ENCODE results near the gene EEF1AKMT4. TPM values are rescaled to one million over a fixed set of nuclear protein-coding genes. Genes with fewer than 3 reads are reported as not detected.

The EEF1AKMT4 gene
- total and polyA plus RNA-seq, 10 of the 15 experiments (the other 5 are each of a cell fraction or from before 2014, with no cell fraction given): 7.5 to 26.8 (median 18.3) TPM

GRCh38 chr3:184248454-184249411 lies 739 bp upstream of the EEF1AKMT4 start, which contains the start of gene ALG3 (continued):
- TF ChIP-seq ZNF592 (IDR thresholded peaks at IDR 0.05) (no peak), CBX3 (IDR thresholded peaks at IDR 0.05; ENCODE audit: borderline replicate concordance, low read depth) (no peak), ELK1 (IDR thresholded peaks at IDR 0.05; ENCODE audit: low read depth, low read length) (0 out of 2 replicates have a peak, but pooled peaks have one; percentile 68), ZNF217 (IDR thresholded peaks at IDR 0.05) (no peak), MYB (IDR thresholded peaks at IDR 0.05; ENCODE audit: borderline replicate concordance, low read depth, low read length) (0 out of 2 replicates have a peak, but pooled peaks have one; percentile 30), STAT1 (conservative IDR thresholded peaks at IDR 0.05) (no peak), IKZF2 (IDR thresholded peaks at IDR 0.05) (no peak), NR2F1 (conservative IDR thresholded peaks at IDR 0.05) (peak; percentile 57), PRDM15 (CRISPR knock-in tag; IDR thresholded peaks at IDR 0.05) (no peak), POU2F2 (IDR thresholded peaks at IDR 0.05; ENCODE audit: borderline replicate concordance, low read depth, low read length) (peak; percentile 82), SRF (IDR thresholded peaks at IDR 0.05; ENCODE audit: low read depth in 2 of 2, low read length in 2 of 2) (peak in 1 of 2 experiments; percentile 83; a peak in 2 of 4 replicates), REST (IDR thresholded peaks at IDR 0.05; ENCODE audit: low read depth, low read length) (no peak; the same call in 1 of the 2 replicates), HSF1 (IDR thresholded peaks at IDR 0.05; ENCODE audit: low read depth, low read length) (no peak)
